ENCODE data around the gene SPAG8. TPM values are rescaled to one million over a fixed set of nuclear protein-coding genes. Genes with fewer than 3 reads are reported as not detected.

The SPAG8 gene
- total and polyA plus RNA-seq, 10 of the 15 experiments (the other 5 are each of a cell fraction or from before 2014, with no cell fraction given): 0.40 to 1.1 (median 0.72) TPM

DNA sequence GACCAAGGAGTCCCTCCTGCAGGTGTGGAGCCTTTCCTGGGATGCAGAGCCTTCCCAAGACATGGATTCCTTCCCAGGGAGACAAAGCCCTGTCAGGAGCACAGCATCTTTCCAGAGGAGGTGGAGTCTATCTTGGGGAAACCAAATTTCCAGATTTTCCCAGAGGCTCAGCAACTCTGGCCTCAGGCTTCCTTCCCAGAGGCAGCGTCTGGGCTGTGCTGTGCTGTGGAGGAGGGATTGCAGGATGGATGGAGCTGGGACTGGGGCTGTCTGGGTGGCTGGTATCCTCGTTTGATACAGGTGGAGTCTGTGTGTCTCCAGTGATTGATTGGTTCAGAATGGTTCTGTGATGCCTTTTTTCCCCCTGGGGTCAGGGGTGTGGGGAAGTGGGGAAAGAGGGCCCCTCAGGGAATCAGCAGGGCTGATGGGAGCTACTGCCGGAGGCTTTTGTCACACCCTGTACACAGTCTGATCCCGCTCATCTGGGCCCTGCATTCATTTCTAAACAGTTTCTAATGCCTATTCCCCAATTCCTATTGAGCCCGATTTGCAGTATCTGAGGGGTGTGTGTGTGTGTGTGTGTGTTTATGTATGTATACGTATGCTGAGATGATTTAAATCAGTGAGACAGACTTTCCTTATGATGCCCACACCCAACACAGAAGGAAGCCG lies 42.2 kb upstream of the SPAG8 start:
- H3K4me1 ChIP-seq (ENCODE audit: control insufficient read depth, insufficient read depth, low read length): no peaks in the 10 kb centered on the region
- no peak overlapping the region for H3K27ac ChIP-seq (ENCODE audit: control insufficient read depth, insufficient read depth)
- no peak overlapping the region for H3K4me3 ChIP-seq
- WGBS (ENCODE audit: insufficient coverage, insufficient replicate concordance, low lambda C conversion rate, missing lambda C conversion rate): 54% methylated on average over 7 of the region's 7 CpGs
- no peaks in the 10 kb centered on the region for H3K36me3 ChIP-seq (ENCODE audit: control insufficient read depth in 2 of 2, insufficient read depth in 2 of 2, low read length in 1 of 2)
- ChIA-PET CTCF (interaction anchor here (0.9 kb wide), 1 partner anchor 24 kb away, joined by 5 read pairs; no protein-coding TSS in a partner anchor), POLR2A (no interaction called here), SMC1A (ENCODE audit: uncharacterized antibody, unreplicated experiment) (interaction anchor here (1.2 kb wide), 1 partner anchor 28 kb away, joined by 6 read pairs; no protein-coding TSS in a partner anchor), RAD21 (ENCODE audit: unreplicated experiment) (no interaction called here)
- no peak overlapping the region for H3K9ac ChIP-seq (ENCODE audit: control insufficient read depth, insufficient read depth, low read length)
- H3K79me2 ChIP-seq (ENCODE audit: control insufficient read depth, insufficient read depth, low read length): no peaks in the 10 kb centered on the region
- BruUV-seq (replicated peaks): no TSS peak
- no peaks in the 10 kb centered on the region for H4K20me1 ChIP-seq (ENCODE audit: control insufficient read depth, insufficient read depth)
- DNase-seq (ENCODE audit: low read depth, low spot score) (no peak), ATAC-seq (no peak), FAIRE-seq (no peak)
- no peaks in the 10 kb centered on the region for H3K9me3 ChIP-seq (replicated peaks; ENCODE audit: control insufficient read depth, insufficient read depth, low read length)
- no peak overlapping the region for H2AFZ ChIP-seq (ENCODE audit: control insufficient read depth, low read depth, low read length)
- in situ Hi-C loops (cut with MboI): no loop called here
- no peaks in the 10 kb centered on the region for H3K27me3 ChIP-seq (replicated peaks in 1 of 2; ENCODE audit: control insufficient read depth in 2 of 2, insufficient read depth in 2 of 2, low read length in 1 of 2)
- intact Hi-C loops (cut with micrococcal nuclease; ENCODE audit: unreplicated experiment): no loop called here
- TF ChIP-seq, protein P1, sequence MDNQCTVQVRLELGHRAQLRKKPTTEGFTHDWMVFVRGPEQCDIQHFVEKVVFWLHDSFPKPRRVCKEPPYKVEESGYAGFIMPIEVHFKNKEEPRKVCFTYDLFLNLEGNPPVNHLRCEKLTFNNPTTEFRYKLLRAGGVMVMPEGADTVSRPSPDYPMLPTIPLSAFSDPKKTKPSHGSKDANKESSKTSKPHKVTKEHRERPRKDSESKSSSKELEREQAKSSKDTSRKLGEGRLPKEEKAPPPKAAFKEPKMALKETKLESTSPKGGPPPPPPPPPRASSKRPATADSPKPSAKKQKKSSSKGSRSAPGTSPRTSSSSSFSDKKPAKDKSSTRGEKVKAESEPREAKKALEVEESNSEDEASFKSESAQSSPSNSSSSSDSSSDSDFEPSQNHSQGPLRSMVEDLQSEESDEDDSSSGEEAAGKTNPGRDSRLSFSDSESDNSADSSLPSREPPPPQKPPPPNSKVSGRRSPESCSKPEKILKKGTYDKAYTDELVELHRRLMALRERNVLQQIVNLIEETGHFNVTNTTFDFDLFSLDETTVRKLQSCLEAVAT (IDR thresholded peaks at IDR 0.05): no peak
- TF ChIP-seq NFYA (IDR thresholded peaks at IDR 0.05; ENCODE audit: borderline replicate concordance, low read depth, low read length) (no peak), TCF7 (IDR thresholded peaks at IDR 0.05; ENCODE audit: borderline replicate concordance) (no peak)
- no peak overlapping the region for H3K4me2 ChIP-seq (ENCODE audit: control insufficient read depth, insufficient read depth)

Measured in GM12878 (cell line).